Measurements from ENCODE around the gene SH3GL3. TPM values are rescaled to one million over a fixed set of nuclear protein-coding genes. Genes with fewer than 3 reads are reported as not detected.

Gene SH3GL3
- total RNA-seq = not detected in 3 replicates
- long read RNA-seq = 0 reads

- H3K9me3 Mint-ChIP-seq (ENCODE audit: low read depth) = no peaks in the 10 kb centered on the region
- peaks cover 17% of the 10 kb centered on the region for H3K4me1 Mint-ChIP-seq (ENCODE audit: low read depth)
- peaks cover 30% of the 10 kb centered on the region for H3K27me3 Mint-ChIP-seq (ENCODE audit: low read depth)
- H3K27ac Mint-ChIP-seq (ENCODE audit: unreplicated experiment) = peak within 1 kb of the TSS; percentile 14
- H3K4me3 Mint-ChIP-seq (ENCODE audit: unreplicated experiment) = peak within 1 kb of the TSS; percentile 87
- H3K36me3 Mint-ChIP-seq (ENCODE audit: low read depth) = no peaks in the 10 kb centered on the region
- peak; percentile 73 for TF ChIP-seq CTCF (IDR thresholded peaks at IDR 0.05)
- no peak for DNase-seq (ENCODE audit: low spot score)
Measured at GRCh38 chr15:83446904-83447709, at the start of gene SH3GL3. SH3GL3 (plus strand) TSS chr15:83447341; CDS start chr15:83447534, 193 bp downstream.

- H3K9me3 Mint-ChIP-seq (ENCODE audit: low read depth) = no peaks in the 10 kb centered on the region
- no peak overlapping the region for H3K27ac Mint-ChIP-seq (ENCODE audit: unreplicated experiment)
- no peak for TF ChIP-seq CTCF (IDR thresholded peaks at IDR 0.05)
- peaks cover 30% of the 10 kb centered on the region for H3K27me3 Mint-ChIP-seq (ENCODE audit: low read depth)
- no peak overlapping the region for H3K4me3 Mint-ChIP-seq (ENCODE audit: unreplicated experiment)
- H3K4me1 Mint-ChIP-seq (ENCODE audit: low read depth) = no peaks in the 10 kb centered on the region
- peaks cover 1% of the 10 kb centered on the region for H3K36me3 Mint-ChIP-seq (ENCODE audit: low read depth)
- DNase-seq (ENCODE audit: low spot score) = no peak
Measured at GRCh38 chr15:83398626-83399025, 48.5 kb upstream of the SH3GL3 start.

GRCh38 chr15:83404121-83404520 lies 43.0 kb upstream of the SH3GL3 start:
- no peak for TF ChIP-seq CTCF (IDR thresholded peaks at IDR 0.05)

GRCh38 chr15:83410532-83410931 lies 36.6 kb upstream of the SH3GL3 start:
- Mint-ChIP-seq H3K9me3 (ENCODE audit: low read depth) (no peaks in the 10 kb centered on the region), H3K4me1 (ENCODE audit: low read depth) (no peaks in the 10 kb centered on the region), H3K27me3 (ENCODE audit: low read depth) (peaks cover 10% of the 10 kb centered on the region), H3K36me3 (ENCODE audit: low read depth) (no peaks in the 10 kb centered on the region), H3K4me3 (ENCODE audit: unreplicated experiment) (no peak overlapping the region), H3K27ac (ENCODE audit: unreplicated experiment) (no peak overlapping the region)
- no peak for TF ChIP-seq CTCF (IDR thresholded peaks at IDR 0.05)
- no peak for DNase-seq (ENCODE audit: low spot score)

More at GRCh38 chr15:83404121-83404520, 43.0 kb upstream of the SH3GL3 start:
- no peak for DNase-seq (ENCODE audit: low spot score)
- Mint-ChIP-seq H3K4me3 (ENCODE audit: unreplicated experiment) (no peak overlapping the region), H3K27ac (ENCODE audit: unreplicated experiment) (no peak overlapping the region), H3K9me3 (ENCODE audit: low read depth) (no peaks in the 10 kb centered on the region), H3K36me3 (ENCODE audit: low read depth) (no peaks in the 10 kb centered on the region), H3K4me1 (ENCODE audit: low read depth) (no peaks in the 10 kb centered on the region), H3K27me3 (ENCODE audit: low read depth) (peaks cover 28% of the 10 kb centered on the region)

- no peaks in the 10 kb centered on the region for H3K4me1 Mint-ChIP-seq (ENCODE audit: low read depth)
- no peak for TF ChIP-seq CTCF (IDR thresholded peaks at IDR 0.05)
- no peaks in the 10 kb centered on the region for H3K9me3 Mint-ChIP-seq (ENCODE audit: low read depth)
- DNase-seq (ENCODE audit: low spot score) = no peak
- no peak overlapping the region for H3K4me3 Mint-ChIP-seq (ENCODE audit: unreplicated experiment)
- H3K36me3 Mint-ChIP-seq (ENCODE audit: low read depth) = no peaks in the 10 kb centered on the region
- H3K27ac Mint-ChIP-seq (ENCODE audit: unreplicated experiment) = no peak overlapping the region
- H3K27me3 Mint-ChIP-seq (ENCODE audit: low read depth) = peaks cover 6% of the 10 kb centered on the region
Measured at GRCh38 chr15:83413054-83413719, 34.0 kb upstream of the SH3GL3 start.

Measured in chondrocyte (in vitro differentiated cells).